Measurements from ENCODE around the gene CCDC9B. TPM values are rescaled to one million over a fixed set of nuclear protein-coding genes. Genes with fewer than 3 reads are reported as not detected.

The CCDC9B gene
- total RNA-seq = 10.0 and 21.9 TPM in 2 replicates

- peak; percentile 89 for DNase-seq
These were observed at the start of gene CCDC9B for GRCh38 chr15:40340740-40341400. TSS of gene CCDC9B (minus strand) at chr15:40340939. CDS start at chr15:40340819, 120 bp downstream.

- no peak for DNase-seq
These were observed 49.3 kb upstream of the CCDC9B start for GRCh38 chr15:40389824-40390595.

- DNase-seq = no peak
These were observed 48.4 kb upstream of the CCDC9B start for GRCh38 chr15:40388941-40389823.

GRCh38 chr15:40386480-40386879 is 45.7 kb upstream of the CCDC9B start:
- no peak for DNase-seq

- peak; percentile 94 for DNase-seq
These were observed 42.1 kb upstream of the CCDC9B start, which contains the start of gene KNSTRN for GRCh38 chr15:40382580-40383456. TSS of gene KNSTRN (plus strand) at chr15:40382721. CDS start at chr15:40382836, 115 bp downstream.

- no peak for DNase-seq
These were observed 41.2 kb upstream of the CCDC9B start for GRCh38 chr15:40381818-40382529.

GRCh38 chr15:40380636-40381035 is 39.9 kb upstream of the CCDC9B start:
- no peak for DNase-seq

- DNase-seq = peak; percentile 77
These were observed 39.1 kb upstream of the CCDC9B start for GRCh38 chr15:40379853-40380252.

GRCh38 chr15:40379374-40379773 is 38.6 kb upstream of the CCDC9B start:
- DNase-seq = no peak

- no peak for DNase-seq
These were observed 36.9 kb upstream of the CCDC9B start for GRCh38 chr15:40377606-40378005.

- DNase-seq = peak; percentile 78
These were observed 32.2 kb upstream of the CCDC9B start for GRCh38 chr15:40372981-40373380.

GRCh38 chr15:40369971-40370370 is 29.2 kb upstream of the CCDC9B start:
- DNase-seq = no peak

- DNase-seq = no peak
These were observed 28.7 kb upstream of the CCDC9B start for GRCh38 chr15:40369474-40369869.

- DNase-seq = no peak
These were observed 28.2 kb upstream of the CCDC9B start for GRCh38 chr15:40368719-40369473.

GRCh38 chr15:40367686-40368611 is 27.2 kb upstream of the CCDC9B start:
- peak; percentile 92 for DNase-seq

GRCh38 chr15:40367371-40367685 is 26.6 kb upstream of the CCDC9B start:
- DNase-seq = no peak

GRCh38 chr15:40366457-40367370 is 26.0 kb upstream of the CCDC9B start:
- no peak for DNase-seq

Data from dermis blood vessel endothelial cell (primary cell).